ENCODE results near the gene C4A.

DNA sequence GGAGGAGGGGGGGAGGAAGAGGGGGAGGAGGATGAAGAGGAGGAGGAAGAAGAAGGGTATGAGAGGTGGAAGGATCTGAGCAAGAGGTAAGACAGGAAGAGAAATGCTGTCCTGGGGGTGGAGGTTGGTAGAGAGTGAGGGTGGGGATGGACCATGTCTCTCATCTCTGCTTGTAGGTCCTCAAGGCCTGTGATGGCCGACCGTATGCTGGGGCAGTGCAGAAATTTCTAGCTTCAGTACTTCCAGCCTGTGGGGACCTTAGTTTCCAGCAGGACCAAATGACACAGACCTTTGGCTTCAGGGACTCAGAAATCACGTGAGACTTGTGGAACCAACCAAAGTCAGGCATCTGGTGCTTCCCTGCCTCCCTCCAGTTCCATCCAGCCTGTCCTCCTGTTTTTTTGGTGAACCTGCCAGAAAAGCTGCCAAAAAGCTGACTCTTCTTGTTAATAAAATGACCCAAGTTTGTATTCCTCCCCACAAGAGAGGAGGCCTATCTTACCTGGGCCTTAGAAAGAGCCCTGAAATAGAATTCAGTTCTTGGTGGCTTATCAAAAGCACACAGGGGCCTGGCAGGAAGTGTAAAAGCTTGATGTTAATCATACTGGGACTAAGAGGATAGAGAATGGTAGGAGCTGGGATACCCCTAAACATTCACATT, 2.5 kb upstream of the C4A start:
- TF ChIP-seq, protein P1, sequence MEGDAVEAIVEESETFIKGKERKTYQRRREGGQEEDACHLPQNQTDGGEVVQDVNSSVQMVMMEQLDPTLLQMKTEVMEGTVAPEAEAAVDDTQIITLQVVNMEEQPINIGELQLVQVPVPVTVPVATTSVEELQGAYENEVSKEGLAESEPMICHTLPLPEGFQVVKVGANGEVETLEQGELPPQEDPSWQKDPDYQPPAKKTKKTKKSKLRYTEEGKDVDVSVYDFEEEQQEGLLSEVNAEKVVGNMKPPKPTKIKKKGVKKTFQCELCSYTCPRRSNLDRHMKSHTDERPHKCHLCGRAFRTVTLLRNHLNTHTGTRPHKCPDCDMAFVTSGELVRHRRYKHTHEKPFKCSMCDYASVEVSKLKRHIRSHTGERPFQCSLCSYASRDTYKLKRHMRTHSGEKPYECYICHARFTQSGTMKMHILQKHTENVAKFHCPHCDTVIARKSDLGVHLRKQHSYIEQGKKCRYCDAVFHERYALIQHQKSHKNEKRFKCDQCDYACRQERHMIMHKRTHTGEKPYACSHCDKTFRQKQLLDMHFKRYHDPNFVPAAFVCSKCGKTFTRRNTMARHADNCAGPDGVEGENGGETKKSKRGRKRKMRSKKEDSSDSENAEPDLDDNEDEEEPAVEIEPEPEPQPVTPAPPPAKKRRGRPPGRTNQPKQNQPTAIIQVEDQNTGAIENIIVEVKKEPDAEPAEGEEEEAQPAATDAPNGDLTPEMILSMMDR (IDR thresholded peaks at IDR 0.05), result no peak
- TF ChIP-seq POLR2A (IDR thresholded peaks at IDR 0.05; ENCODE audit: low read depth), result no peak
- no peak for TF ChIP-seq POLR2AphosphoS5 (IDR thresholded peaks at IDR 0.05)

All from esophagus muscularis mucosa (tissue), 3 donors.